HepG2 (cell line): ENCODE measurements around the gene MFRP. TPM values are rescaled to one million over a fixed set of nuclear protein-coding genes. Genes with fewer than 3 reads are reported as not detected.
A peak's percentile ranks its signal among the peaks of the same experiment; 100 is the strongest.

Experiments
- ARID4A ChIP-seq: sonication (generic); formaldehyde crosslinking; IDR thresholded peaks from 2 replicates; pipeline ENCODE4 v1.5.0; 2020; ENCODE audit warnings: mild to moderate bottlenecking, missing genetic modification reagents, borderline replicate concordance
- CBX1 ChIP-seq: IDR thresholded peaks from one replicate; pipeline ENCODE4 v1.6.1; 2016; ENCODE audit warnings: antibody characterized with exemption, low read depth
- EEA1 ChIP-seq: sonication (generic); formaldehyde crosslinking; IDR thresholded peaks from 2 replicates; pipeline ENCODE4 v1.5.1; 2020; ENCODE audit warnings: mild to moderate bottlenecking, missing genetic modification reagents, borderline replicate concordance
- SETDB1 ChIP-seq: sonication (generic); formaldehyde crosslinking; IDR thresholded peaks from 2 replicates; pipeline ENCODE4 v1.5.1; 2020; ENCODE audit warnings: missing genetic modification reagents, mild to moderate bottlenecking, borderline replicate concordance
- SRY ChIP-seq: sonication (generic); formaldehyde crosslinking; IDR thresholded peaks from 2 replicates; pipeline ENCODE4 v1.8.0; 2022; ENCODE audit warnings: mild to moderate bottlenecking, missing genetic modification reagents
- TP53 ChIP-seq: sonication (generic); formaldehyde crosslinking; conservative IDR thresholded peaks from 2 replicates; pipeline ENCODE4 v1.4.0; 2020; ENCODE audit warnings: missing genetic modification reagents
- TSC22D2 ChIP-seq: sonication (generic); formaldehyde crosslinking; IDR thresholded peaks from 2 replicates; pipeline ENCODE4 v1.5.1; 2020; ENCODE audit warnings: missing genetic modification reagents, mild to moderate bottlenecking, borderline replicate concordance
- ZNF205 ChIP-seq: IDR thresholded peaks from 2 replicates; pipeline ENCODE4 v1.6.1; 2018; ENCODE audit warnings: missing biosample characterization, missing genetic modification reagents
- ZNF3 ChIP-seq: IDR thresholded peaks from 2 replicates; pipeline ENCODE4 v1.7.0; 2017; ENCODE audit warnings: inconsistent platforms
- ZNF570 ChIP-seq: sonication (generic); formaldehyde crosslinking; IDR thresholded peaks from 2 replicates; pipeline ENCODE4 v1.4.0; 2020; ENCODE audit warnings: mild to moderate bottlenecking, missing genetic modification reagents, borderline replicate concordance
- polyA plus RNA-seq, 8 experiments: library from polyadenylated mRNA; depleted of rRNA in 3 of 8; stranded (reverse) in 7 of 8; unstranded in 1 of 8; fragments of >200 nt; fragmentation: Illumina TruSeq in 4 of 8; extraction: Trizol in 4 of 8; gene quantifications; 2 replicates each; pipeline versions ENCODE4 v1.2.1 to v1.2.3, GENCODE V29; 2011 to 2016; ENCODE audit warnings: low read depth in 4 of 8, missing spikeins in 1 of 8, mixed read lengths in 1 of 8; ENCODE audit not compliant: insufficient read depth in 1 of 8
- total RNA-seq, 5 experiments: library from RNA; depleted of rRNA; stranded (reverse); fragments of >200 nt; fragmentation: Illumina TruSeq; extraction: Trizol; gene quantifications; 2 replicates each; pipeline ENCODE4 v1.2.3, GENCODE V29; 2016; ENCODE audit warnings: low read depth in 1 of 5
- TF ChIP-seq, protein P1 (sequence below): IDR thresholded peaks from 2 replicates; pipeline ENCODE4 v1.6.1; 2016

The MFRP gene
- total and polyA plus RNA-seq, 2 of the 13 experiments (the other 11 are each of a cell fraction or from before 2014, with no cell fraction given): not detected

- TF ChIP-seq ARID4A (CRISPR knock-in tag): peak; percentile 21; the same call in 1 of the 2 replicates
- TF ChIP-seq, protein P1, sequence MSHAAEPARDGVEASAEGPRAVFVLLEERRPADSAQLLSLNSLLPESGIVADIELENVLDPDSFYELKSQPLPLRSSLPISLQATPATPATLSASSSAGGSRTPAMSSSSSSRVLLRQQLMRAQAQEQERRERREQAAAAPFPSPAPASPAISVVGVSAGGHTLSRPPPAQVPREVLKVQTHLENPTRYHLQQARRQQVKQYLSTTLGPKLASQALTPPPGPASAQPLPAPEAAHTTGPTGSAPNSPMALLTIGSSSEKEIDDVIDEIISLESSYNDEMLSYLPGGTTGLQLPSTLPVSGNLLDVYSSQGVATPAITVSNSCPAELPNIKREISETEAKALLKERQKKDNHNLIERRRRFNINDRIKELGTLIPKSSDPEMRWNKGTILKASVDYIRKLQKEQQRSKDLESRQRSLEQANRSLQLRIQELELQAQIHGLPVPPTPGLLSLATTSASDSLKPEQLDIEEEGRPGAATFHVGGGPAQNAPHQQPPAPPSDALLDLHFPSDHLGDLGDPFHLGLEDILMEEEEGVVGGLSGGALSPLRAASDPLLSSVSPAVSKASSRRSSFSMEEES (CRISPR knock-in tag): no peak
- TF ChIP-seq EEA1 (CRISPR knock-in tag): no peak
- no peak for TF ChIP-seq SRY
- no peak for TF ChIP-seq CBX1
- TF ChIP-seq SETDB1 (CRISPR knock-in tag): no peak
- no peak for TF ChIP-seq ZNF570 (CRISPR knock-in tag)
- TF ChIP-seq TSC22D2 (CRISPR knock-in tag): no peak
- no peak for TF ChIP-seq TP53 (CRISPR knock-in tag)
- TF ChIP-seq ZNF205 (CRISPR knock-in tag): no peak
- TF ChIP-seq ZNF3 (CRISPR knock-in tag): no peak
These were observed 29.5 kb downstream of the MFRP start, which contains the start of gene MCAM (continued) for GRCh38 chr11:119316729-119317591.
